Measurements from ENCODE around the gene PPP3CA. TPM values are rescaled to one million over a fixed set of nuclear protein-coding genes. Genes with fewer than 3 reads are reported as not detected.

The PPP3CA gene
- total and polyA plus RNA-seq, 2 of the 8 experiments (the other 6 are each of a cell fraction or from before 2014, with no cell fraction given): 7.9 to 35.0 TPM

DNA sequence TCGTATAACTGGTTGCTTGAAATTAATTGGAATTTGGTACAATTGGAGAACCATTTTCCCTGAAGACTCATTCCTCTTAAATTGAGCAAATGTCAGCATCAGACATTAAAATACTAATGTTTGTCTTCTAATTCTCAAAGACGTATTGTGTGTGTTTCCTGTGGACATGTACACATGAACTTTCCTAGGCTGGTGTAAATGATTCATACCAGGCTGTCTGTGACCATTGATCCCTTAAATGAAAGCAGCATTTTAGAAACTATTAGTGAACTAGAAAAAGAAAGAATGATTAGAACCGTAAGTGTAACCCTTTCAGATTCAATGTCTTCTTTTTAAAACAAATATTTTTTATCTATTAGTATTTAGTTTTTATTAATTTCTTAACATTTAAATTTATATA, 332.9 kb downstream of the PPP3CA start:
- no peak overlapping the region for H2BK120ac ChIP-seq (replicated peaks; ENCODE audit: low read depth, low read length)
- H3K79me2 ChIP-seq (ENCODE audit: control insufficient read depth in 1 of 2, insufficient read depth in 2 of 2, low read length in 2 of 2): no peaks in the 10 kb centered on the region
- no peak overlapping the region for H3K14ac ChIP-seq (ENCODE audit: insufficient read length)
- ChIA-PET CTCF (ENCODE audit: partially characterized antibody) (interaction anchor here (0.6 to 1.4 kb wide), 3 partner anchors 12 to 164 kb away, joined by 3 to 4 read pairs (median 3); no protein-coding TSS in a partner anchor), POLR2A (ENCODE audit: partially characterized antibody) (no interaction called here)
- no peak overlapping the region for H3K9ac ChIP-seq (replicated peaks in 1 of 4; ENCODE audit: extremely low read depth in 1 of 4, low read depth in 3 of 4, low read length in 3 of 4)
- no peak overlapping the region for H4K5ac ChIP-seq (ENCODE audit: insufficient read length, low read depth, low read length)
- no peak overlapping the region for H2BK5ac ChIP-seq (ENCODE audit: low read depth, low read length)
- H3K9me3 ChIP-seq (ENCODE audit: insufficient read depth in 2 of 2, low read depth in 1 of 2, low read length in 1 of 2): no peaks in the 10 kb centered on the region
- no peaks in the 10 kb centered on the region for H3K27me3 ChIP-seq (replicated peaks in 1 of 4; ENCODE audit: control insufficient read depth in 3 of 4, extremely low read depth in 1 of 4, insufficient read depth in 3 of 4, low read length in 3 of 4)
- H4K8ac ChIP-seq (ENCODE audit: extremely low read depth, insufficient read depth, low read length): no peak overlapping the region
- H2BK12ac ChIP-seq (ENCODE audit: low read depth, low read length): no peak overlapping the region
- H3K56ac ChIP-seq (replicated peaks; ENCODE audit: insufficient read length, low read depth, low read length): no peak overlapping the region
- no peak overlapping the region for H3K4me3 ChIP-seq (ENCODE audit: extremely low read depth in 1 of 4, insufficient read depth in 2 of 4, low read depth in 3 of 4, low read length in 4 of 4)
- H3K4me2 ChIP-seq (ENCODE audit: insufficient read depth in 1 of 2, low read depth in 2 of 2, low read length in 2 of 2): no peak overlapping the region
- no peak overlapping the region for H3K18ac ChIP-seq (ENCODE audit: extremely low read depth, low read length)
- no peaks in the 10 kb centered on the region for H3K36me3 ChIP-seq (ENCODE audit: control insufficient read depth in 2 of 4, insufficient read depth in 4 of 4, low read length in 3 of 4)
- H4K91ac ChIP-seq (replicated peaks; ENCODE audit: insufficient read length, low read length): no peak overlapping the region
- H3K27ac ChIP-seq (ENCODE audit: low read depth, low read length): no peak overlapping the region
- 85% methylated on average over 3 of the region's 3 CpGs; no CpG with 5 or more reads in 1 of the 2 experiments for WGBS, 2 experiments (ENCODE audit: extremely low coverage in 1 of 2, insufficient coverage in 1 of 2, insufficient read length in 1 of 2, insufficient replicate concordance in 2 of 2, low coverage in 1 of 2, low lambda C conversion rate in 2 of 2, missing lambda C conversion rate in 1 of 2)
- no peak overlapping the region for H3K4ac ChIP-seq (replicated peaks; ENCODE audit: insufficient read length, low read depth, low read length)
- H2BK15ac ChIP-seq (ENCODE audit: low read length): no peak overlapping the region
- H3K23me2 ChIP-seq (ENCODE audit: low read depth, low read length): no peaks in the 10 kb centered on the region
- H2AFZ ChIP-seq (ENCODE audit: low read length): no peak overlapping the region
- FAIRE-seq: no peak
- no peaks in the 10 kb centered on the region; a peak in 1 of 7 replicates for H3K4me1 ChIP-seq (replicated peaks in 1 of 4; ENCODE audit: control insufficient read depth in 3 of 4, insufficient read depth in 4 of 4, low read length in 3 of 4)
- H3K79me1 ChIP-seq (ENCODE audit: low read depth, low read length): no peaks in the 10 kb centered on the region
- no peak overlapping the region for H2AK5ac ChIP-seq (ENCODE audit: low read depth, low read length)
- H2BK20ac ChIP-seq (ENCODE audit: low read length): no peak overlapping the region
- H4K20me1 ChIP-seq (replicated peaks in 1 of 2; ENCODE audit: control insufficient read depth in 1 of 2, insufficient read depth in 2 of 2, low read length in 2 of 2): no peaks in the 10 kb centered on the region
- H3K23ac ChIP-seq (ENCODE audit: insufficient read length): no peak overlapping the region
- DNase-seq (ENCODE audit: low read depth in 1 of 2, low spot score in 2 of 2): no peak
- no peak for TF ChIP-seq RFX5 (IDR thresholded peaks at IDR 0.05; ENCODE audit: borderline replicate concordance, low read depth, low read length)
- TF ChIP-seq SRF (IDR thresholded peaks at IDR 0.05; ENCODE audit: low read depth, low read length): no peak
- TF ChIP-seq POLR2AphosphoS5 (IDR thresholded peaks at IDR 0.05; ENCODE audit: low read depth, low read length): no peak
- TF ChIP-seq RAD21 (IDR thresholded peaks at IDR 0.05 in 1 of 2, conservative IDR thresholded peaks at IDR 0.05 in 1 of 2; ENCODE audit: low read depth in 2 of 2, low read length in 2 of 2): no peak
- TF ChIP-seq TAF1 (IDR thresholded peaks at IDR 0.05; ENCODE audit: low read depth, low read length): no peak

Measured in H1 (cell line).